Ishikawa (cell line): Measurements from ENCODE around the gene TRIM2.

ENCODE experiments used
- CEBPB ChIP-seq: IDR thresholded peaks from 2 replicates; pipeline ENCODE4 v1.6.1; 2012
- CREB1 ChIP-seq: IDR thresholded peaks from 2 replicates; pipeline ENCODE4 v1.6.1; 2012; ENCODE audit warnings: low read depth
- EGR1 ChIP-seq: IDR thresholded peaks from 2 replicates; pipeline ENCODE4 v1.6.1; 2012
- EP300 ChIP-seq: IDR thresholded peaks from 2 replicates; pipeline ENCODE4 v1.6.1; 2012; ENCODE audit warnings: borderline replicate concordance
- FOXM1 ChIP-seq: IDR thresholded peaks from 2 replicates; pipeline ENCODE4 v1.6.1; 2012; ENCODE audit warnings: low read depth, borderline replicate concordance
- MAX ChIP-seq: IDR thresholded peaks from 2 replicates; pipeline ENCODE4 v1.6.1; 2012
- RAD21 ChIP-seq: IDR thresholded peaks from 2 replicates; pipeline ENCODE4 v1.6.1; 2012; ENCODE audit warnings: low read depth
- REST ChIP-seq: IDR thresholded peaks from 2 replicates; pipeline ENCODE4 v1.6.1; 2012; ENCODE audit warnings: low read depth, mild to moderate bottlenecking
- TAF1 ChIP-seq: IDR thresholded peaks from 2 replicates; pipeline ENCODE4 v1.6.1; 2012; ENCODE audit warnings: low read depth, mild to moderate bottlenecking
- TCF12 ChIP-seq: IDR thresholded peaks from 2 replicates; pipeline ENCODE4 v1.6.1; 2012; ENCODE audit warnings: low read depth
- TEAD4 ChIP-seq: IDR thresholded peaks from 2 replicates; pipeline ENCODE4 v1.6.1; 2012
- YY1 ChIP-seq: IDR thresholded peaks from 2 replicates; pipeline ENCODE4 v1.6.1; 2012; ENCODE audit warnings: low read depth
- ZBTB7A ChIP-seq: IDR thresholded peaks from 2 replicates; pipeline ENCODE4 v1.6.1; 2012; ENCODE audit warnings: low read depth
- TF ChIP-seq, protein P1 (sequence below): IDR thresholded peaks from 2 replicates; pipeline ENCODE4 v1.6.1; 2012

GRCh38 chr4:153207027-153207426 lies 2.8 kb downstream of the TRIM2 start:
- TF ChIP-seq RAD21 = no peak
- TF ChIP-seq REST = no peak
- TF ChIP-seq EP300 = no peak
- TF ChIP-seq, protein P1, sequence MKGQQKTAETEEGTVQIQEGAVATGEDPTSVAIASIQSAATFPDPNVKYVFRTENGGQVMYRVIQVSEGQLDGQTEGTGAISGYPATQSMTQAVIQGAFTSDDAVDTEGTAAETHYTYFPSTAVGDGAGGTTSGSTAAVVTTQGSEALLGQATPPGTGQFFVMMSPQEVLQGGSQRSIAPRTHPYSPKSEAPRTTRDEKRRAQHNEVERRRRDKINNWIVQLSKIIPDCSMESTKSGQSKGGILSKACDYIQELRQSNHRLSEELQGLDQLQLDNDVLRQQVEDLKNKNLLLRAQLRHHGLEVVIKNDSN = no peak
- no peak for TF ChIP-seq YY1
- TF ChIP-seq CEBPB = no peak
- TF ChIP-seq CREB1 = no peak
- no peak for TF ChIP-seq TAF1
- TF ChIP-seq TCF12 = no peak
- TF ChIP-seq MAX = no peak
- TF ChIP-seq TEAD4 = no peak
- TF ChIP-seq EGR1 = no peak
- no peak for TF ChIP-seq ZBTB7A
- TF ChIP-seq FOXM1 = no peak
